ENCODE measurements around the gene ANKRD28. TPM values are rescaled to one million over a fixed set of nuclear protein-coding genes. Genes with fewer than 3 reads are reported as not detected.

Gene ANKRD28
- total and polyA plus RNA-seq, 2 donors from 2014 or later = 9.8 to 72.4 TPM

DNA sequence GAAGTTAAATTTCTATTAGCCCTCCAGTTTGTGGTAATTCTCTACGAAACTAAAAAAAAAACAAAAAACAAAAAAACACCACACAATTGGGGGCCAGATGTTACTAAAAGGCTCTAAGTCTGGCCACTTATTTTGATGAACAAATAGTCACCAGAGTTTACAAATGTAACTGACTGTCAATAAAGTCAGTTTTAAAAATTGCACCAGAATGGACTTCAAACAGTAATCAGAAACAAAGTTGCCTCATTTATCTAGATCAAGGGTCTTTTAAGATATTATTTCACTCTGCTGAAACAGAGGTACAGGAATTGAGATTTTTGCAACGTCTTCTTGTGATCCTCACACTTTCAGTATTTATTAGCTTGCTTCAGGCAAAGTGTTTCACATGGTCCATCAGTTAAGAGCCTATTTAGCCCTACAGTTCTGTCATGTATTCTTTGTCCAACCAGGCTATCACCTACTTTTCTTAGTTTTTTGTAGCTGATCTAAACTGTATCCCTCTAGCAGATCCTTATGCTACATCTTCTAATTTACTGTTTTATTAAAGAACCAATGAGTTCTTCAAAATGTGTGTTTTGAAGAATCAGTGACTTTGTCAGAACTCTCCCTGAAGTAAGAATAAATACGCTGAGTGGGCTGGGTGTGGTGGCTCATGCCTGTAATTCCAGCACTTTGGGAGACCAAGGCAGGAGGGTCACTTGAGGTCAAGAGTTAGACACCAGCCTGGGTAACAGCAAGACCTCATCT lies 74.7 kb downstream of the ANKRD28 start:
- H3K27me3 ChIP-seq (ENCODE audit: control insufficient read depth, insufficient read depth, low read length) = no peaks in the 10 kb centered on the region
- H3K9me3 ChIP-seq (ENCODE audit: control insufficient read depth in 2 of 3, insufficient read depth in 1 of 3, low read length in 3 of 3) = no peaks in the 10 kb centered on the region
- intact Hi-C loops (cut with DNase I) = no loop called here
- no peaks in the 10 kb centered on the region for H3K4me1 ChIP-seq (ENCODE audit: control insufficient read depth in 2 of 3, insufficient read depth in 2 of 3, low read depth in 1 of 3, low read length in 3 of 3)
- DNase-seq = no peak
- no peak overlapping the region for H3K9ac ChIP-seq (ENCODE audit: low read length in 3 of 3)
- H3K27ac ChIP-seq (ENCODE audit: low read depth in 2 of 2, low read length in 2 of 2) = no peak overlapping the region
- TF ChIP-seq, protein P1, sequence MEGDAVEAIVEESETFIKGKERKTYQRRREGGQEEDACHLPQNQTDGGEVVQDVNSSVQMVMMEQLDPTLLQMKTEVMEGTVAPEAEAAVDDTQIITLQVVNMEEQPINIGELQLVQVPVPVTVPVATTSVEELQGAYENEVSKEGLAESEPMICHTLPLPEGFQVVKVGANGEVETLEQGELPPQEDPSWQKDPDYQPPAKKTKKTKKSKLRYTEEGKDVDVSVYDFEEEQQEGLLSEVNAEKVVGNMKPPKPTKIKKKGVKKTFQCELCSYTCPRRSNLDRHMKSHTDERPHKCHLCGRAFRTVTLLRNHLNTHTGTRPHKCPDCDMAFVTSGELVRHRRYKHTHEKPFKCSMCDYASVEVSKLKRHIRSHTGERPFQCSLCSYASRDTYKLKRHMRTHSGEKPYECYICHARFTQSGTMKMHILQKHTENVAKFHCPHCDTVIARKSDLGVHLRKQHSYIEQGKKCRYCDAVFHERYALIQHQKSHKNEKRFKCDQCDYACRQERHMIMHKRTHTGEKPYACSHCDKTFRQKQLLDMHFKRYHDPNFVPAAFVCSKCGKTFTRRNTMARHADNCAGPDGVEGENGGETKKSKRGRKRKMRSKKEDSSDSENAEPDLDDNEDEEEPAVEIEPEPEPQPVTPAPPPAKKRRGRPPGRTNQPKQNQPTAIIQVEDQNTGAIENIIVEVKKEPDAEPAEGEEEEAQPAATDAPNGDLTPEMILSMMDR (IDR thresholded peaks at IDR 0.05; ENCODE audit: borderline replicate concordance, extremely low read depth, insufficient read depth) = no peak
- no peak for FAIRE-seq
- H3K36me3 ChIP-seq (ENCODE audit: control insufficient read depth in 2 of 3, insufficient read depth in 3 of 3, low read length in 3 of 3) = no peaks in the 10 kb centered on the region
- no peak overlapping the region for H3K4me3 ChIP-seq (ENCODE audit: low read length in 3 of 3)

DNA sequence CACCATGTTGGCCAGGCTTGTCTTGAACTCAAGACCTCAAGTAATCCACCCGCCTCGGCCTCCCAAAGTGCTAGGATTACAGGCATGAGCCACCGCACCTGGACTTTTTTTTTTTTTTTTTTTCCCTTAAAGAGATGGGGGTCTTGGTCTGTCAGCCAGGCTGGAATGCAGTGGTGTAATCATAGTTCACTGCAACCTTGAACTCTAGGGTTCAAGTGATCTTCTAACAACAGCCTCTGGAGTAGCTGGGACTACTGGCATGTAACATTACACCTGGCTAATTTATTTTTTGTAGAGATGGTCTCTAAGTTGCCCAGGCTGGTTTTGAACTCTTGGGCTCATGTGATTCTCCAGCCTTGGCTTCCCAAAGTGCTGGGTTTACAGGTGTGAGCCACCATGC lies 81.6 kb downstream of the ANKRD28 start:
- TF ChIP-seq, protein P1 (IDR thresholded peaks at IDR 0.05; ENCODE audit: borderline replicate concordance, extremely low read depth, insufficient read depth) = no peak
- Histone ChIP-seq H3K27me3 (ENCODE audit: control insufficient read depth, insufficient read depth, low read length) (no peaks in the 10 kb centered on the region), H3K27ac (ENCODE audit: low read depth in 2 of 2, low read length in 2 of 2) (no peak overlapping the region), H3K4me3 (ENCODE audit: low read length in 3 of 3) (no peak overlapping the region), H3K9me3 (ENCODE audit: control insufficient read depth in 2 of 3, insufficient read depth in 1 of 3, low read length in 3 of 3) (no peaks in the 10 kb centered on the region), H3K36me3 (ENCODE audit: control insufficient read depth in 2 of 3, insufficient read depth in 3 of 3, low read length in 3 of 3) (no peaks in the 10 kb centered on the region), H3K4me1 (ENCODE audit: control insufficient read depth in 2 of 3, insufficient read depth in 2 of 3, low read depth in 1 of 3, low read length in 3 of 3) (peaks cover 0 to 4% (median 0%) of the 10 kb centered on the region in 3 donors), H3K9ac (ENCODE audit: low read length in 3 of 3) (no peak overlapping the region)
- FAIRE-seq (no peak), DNase-seq (no peak)
- intact Hi-C loops (cut with DNase I) = no loop called here

DNA sequence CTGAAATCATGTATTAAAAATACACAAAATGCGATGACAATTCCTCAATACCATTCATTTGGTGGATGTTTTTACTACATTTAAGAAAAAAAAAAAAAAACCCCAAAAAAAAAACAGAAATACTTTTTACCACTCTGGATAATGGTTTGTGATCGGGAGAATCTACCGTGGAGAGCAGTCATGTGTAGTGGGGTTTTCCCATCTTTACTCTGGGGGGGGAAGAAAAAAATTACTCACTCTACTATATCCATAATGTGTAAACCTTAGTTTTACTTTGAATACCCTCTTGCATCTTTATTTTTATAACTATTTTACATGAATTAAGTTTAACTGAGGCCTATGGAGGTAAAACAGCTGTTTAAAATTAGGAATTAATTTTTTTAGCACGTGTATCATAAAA lies 83.3 kb downstream of the ANKRD28 start:
- peaks cover 0 to 4% (median 0%) of the 10 kb centered on the region in 3 donors for H3K4me1 ChIP-seq (ENCODE audit: control insufficient read depth in 2 of 3, insufficient read depth in 2 of 3, low read depth in 1 of 3, low read length in 3 of 3)
- H3K27me3 ChIP-seq (ENCODE audit: control insufficient read depth, insufficient read depth, low read length) = no peaks in the 10 kb centered on the region
- DNase-seq (no peak), FAIRE-seq (no peak)
- H3K9ac ChIP-seq (ENCODE audit: low read length in 3 of 3) = no peak overlapping the region
- H3K4me3 ChIP-seq (ENCODE audit: low read length in 3 of 3) = no peak overlapping the region
- H3K9me3 ChIP-seq (ENCODE audit: control insufficient read depth in 2 of 3, insufficient read depth in 1 of 3, low read length in 3 of 3) = no peaks in the 10 kb centered on the region
- H3K27ac ChIP-seq (ENCODE audit: low read depth in 2 of 2, low read length in 2 of 2) = no peak overlapping the region
- TF ChIP-seq, protein P1 (IDR thresholded peaks at IDR 0.05; ENCODE audit: borderline replicate concordance, extremely low read depth, insufficient read depth) = no peak
- intact Hi-C loops (cut with DNase I) = no loop called here
- H3K36me3 ChIP-seq (ENCODE audit: control insufficient read depth in 2 of 3, insufficient read depth in 3 of 3, low read length in 3 of 3) = no peaks in the 10 kb centered on the region

Measured in kidney (tissue), 14 donors.